ENCODE data around the gene SMG6.
"Not testable (repeated sequence)": the region's sequence is repeated elsewhere in the genome, so short reads cannot be mapped to it uniquely, and the experiment has no call there.

Gene SMG6

DNA sequence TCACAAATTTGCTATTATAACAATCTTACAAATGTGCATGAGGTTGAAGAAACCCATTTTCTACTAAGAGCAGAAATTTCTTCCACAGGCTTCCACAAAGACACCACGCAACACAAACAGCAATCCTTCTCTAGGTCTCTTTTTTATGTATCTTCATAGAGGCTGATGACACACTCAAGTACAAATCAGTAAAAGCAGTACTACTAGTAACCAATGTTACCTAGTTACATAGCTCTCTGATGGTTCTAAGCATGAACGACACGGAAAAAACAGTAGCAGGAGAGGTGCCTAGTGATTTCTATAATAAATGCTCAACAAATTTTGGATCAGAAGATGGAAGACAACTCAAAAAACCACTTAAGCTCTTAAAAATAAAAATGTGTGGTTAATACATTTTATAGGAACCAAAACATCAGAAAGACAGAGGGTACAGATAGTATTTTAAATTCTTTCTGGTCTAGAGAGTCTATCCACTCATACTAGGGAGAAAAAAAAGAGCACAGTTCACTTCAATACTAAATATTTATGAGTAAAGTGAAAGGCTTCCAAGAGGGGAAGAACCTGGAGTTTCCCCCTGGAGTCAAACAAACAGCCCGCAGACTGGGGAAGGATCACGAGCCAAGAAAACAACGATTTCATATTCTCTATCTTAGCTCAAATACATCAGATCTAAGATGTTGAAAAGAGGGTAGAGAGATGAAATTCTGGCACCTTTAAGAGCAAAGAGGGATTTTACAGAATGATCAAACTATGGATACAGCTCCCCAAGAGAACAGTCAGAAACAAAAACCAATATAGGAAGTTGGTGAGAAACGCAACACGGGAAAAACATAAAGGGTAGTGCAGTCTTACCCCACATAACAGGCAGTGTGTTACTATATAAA is 40.2 kb downstream of the SMG6 start:
- no peak for TF ChIP-seq ZFX (IDR thresholded peaks at IDR 0.05; ENCODE audit: borderline replicate concordance)
- TF ChIP-seq, protein P1, sequence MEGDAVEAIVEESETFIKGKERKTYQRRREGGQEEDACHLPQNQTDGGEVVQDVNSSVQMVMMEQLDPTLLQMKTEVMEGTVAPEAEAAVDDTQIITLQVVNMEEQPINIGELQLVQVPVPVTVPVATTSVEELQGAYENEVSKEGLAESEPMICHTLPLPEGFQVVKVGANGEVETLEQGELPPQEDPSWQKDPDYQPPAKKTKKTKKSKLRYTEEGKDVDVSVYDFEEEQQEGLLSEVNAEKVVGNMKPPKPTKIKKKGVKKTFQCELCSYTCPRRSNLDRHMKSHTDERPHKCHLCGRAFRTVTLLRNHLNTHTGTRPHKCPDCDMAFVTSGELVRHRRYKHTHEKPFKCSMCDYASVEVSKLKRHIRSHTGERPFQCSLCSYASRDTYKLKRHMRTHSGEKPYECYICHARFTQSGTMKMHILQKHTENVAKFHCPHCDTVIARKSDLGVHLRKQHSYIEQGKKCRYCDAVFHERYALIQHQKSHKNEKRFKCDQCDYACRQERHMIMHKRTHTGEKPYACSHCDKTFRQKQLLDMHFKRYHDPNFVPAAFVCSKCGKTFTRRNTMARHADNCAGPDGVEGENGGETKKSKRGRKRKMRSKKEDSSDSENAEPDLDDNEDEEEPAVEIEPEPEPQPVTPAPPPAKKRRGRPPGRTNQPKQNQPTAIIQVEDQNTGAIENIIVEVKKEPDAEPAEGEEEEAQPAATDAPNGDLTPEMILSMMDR (IDR thresholded peaks at IDR 0.05), result no peak

DNA sequence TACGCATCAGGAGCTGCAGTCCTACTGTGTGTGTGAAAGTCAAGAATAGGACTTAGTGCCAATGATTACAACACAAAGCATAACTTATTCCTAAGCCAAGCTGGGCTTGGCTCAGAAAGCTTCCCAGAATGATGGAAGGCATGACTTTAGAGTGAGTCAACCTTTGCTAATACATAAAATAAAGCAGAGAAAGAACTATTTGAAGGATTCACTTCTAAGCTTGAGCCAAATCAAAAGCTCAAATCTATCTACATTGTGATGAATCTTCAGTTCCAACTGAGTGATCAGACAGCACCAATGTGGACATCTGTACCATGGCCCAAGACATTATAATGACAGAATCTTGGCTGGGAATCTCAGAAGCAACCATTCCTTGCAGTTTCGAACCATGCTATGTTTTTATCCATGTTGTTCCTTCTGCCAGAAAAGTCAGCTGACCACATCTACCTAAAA is 41.4 kb downstream of the SMG6 start:
- TF ChIP-seq ZFX (IDR thresholded peaks at IDR 0.05; ENCODE audit: borderline replicate concordance), result no peak
- TF ChIP-seq, protein P1 (IDR thresholded peaks at IDR 0.05), result no peak
- no peak overlapping the region for H3K27ac ChIP-seq

More for the DNA sequence above, 40.2 kb downstream of the SMG6 start:
- no peak overlapping the region for H3K27ac ChIP-seq

DNA sequence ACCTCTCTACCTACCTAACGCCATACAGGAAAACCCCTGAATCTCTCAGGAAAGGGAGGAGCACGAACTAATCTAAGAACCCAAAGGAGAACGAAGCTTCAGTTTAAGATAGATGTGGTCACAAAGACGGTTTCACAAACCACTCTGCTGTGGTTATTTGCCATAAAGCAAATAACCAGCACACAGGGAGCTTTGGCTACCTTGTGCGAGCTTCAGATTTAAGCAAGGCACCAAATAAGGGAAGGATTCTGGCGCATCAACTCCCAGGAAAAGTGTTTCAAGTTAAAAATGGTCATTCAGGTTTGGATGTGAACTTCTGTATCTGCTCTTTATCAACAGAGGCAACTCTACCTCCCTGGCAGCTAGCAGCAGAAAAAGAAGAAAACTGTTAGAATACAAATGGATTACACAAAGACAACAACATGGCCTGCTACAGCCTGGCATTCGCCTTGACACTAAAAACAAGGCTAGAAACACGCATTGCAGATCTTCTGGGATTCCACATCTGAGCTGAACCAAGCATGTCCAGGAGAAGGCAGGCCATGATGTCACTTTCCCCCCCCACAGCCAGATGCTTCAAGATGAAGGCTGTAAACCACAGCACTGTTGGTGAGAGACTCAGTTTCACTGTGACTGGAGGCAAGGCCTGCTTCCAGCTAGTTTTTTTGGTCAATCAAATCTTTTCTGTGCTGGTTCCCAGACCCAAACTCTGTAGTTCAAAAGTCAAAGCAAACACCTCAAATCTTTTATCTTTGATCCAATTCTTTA is 43.6 kb downstream of the SMG6 start:
- no peak for TF ChIP-seq ZFX (IDR thresholded peaks at IDR 0.05; ENCODE audit: borderline replicate concordance)
- TF ChIP-seq, protein P1 (IDR thresholded peaks at IDR 0.05), result no peak
- no peak overlapping the region for H3K27ac ChIP-seq

GRCh38 chr17:2258830-2259229 is 44.8 kb downstream of the SMG6 start:
- not testable (repeated sequence) for H3K27ac ChIP-seq

DNA sequence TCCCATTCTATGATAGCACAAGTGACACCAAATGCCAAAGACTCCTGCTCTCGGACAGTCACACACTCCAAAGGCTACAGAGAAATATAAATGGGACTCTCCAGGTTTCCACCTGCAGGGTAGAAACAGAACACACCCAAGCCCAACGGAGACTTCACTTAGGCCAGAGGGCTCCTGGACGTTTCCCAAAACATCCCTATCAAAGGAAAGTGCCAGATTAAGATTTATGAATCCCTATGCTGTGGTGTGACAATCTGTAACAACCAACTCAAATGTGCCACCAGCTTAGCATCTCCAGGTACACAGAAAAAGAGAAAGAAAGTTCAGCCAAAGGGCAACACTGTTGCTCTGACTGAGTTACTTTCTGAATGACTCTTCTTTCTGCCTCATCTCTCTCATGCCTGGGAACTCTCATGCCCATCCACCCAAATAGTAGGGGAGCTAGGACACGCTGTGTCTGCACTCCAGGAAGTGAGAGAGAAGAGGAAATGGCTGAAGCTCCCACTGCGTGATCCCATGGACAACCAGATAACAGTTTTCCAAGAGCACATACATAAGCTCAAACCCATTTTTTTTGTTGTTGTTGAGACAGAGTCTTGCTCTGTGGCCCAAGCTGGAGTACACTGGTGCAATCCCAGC is 49.7 kb downstream of the SMG6 start:
- TF ChIP-seq, protein P1 (IDR thresholded peaks at IDR 0.05), result no peak
- no peak for TF ChIP-seq ZFX (IDR thresholded peaks at IDR 0.05; ENCODE audit: borderline replicate concordance)
- no peak overlapping the region for H3K27ac ChIP-seq

- TF ChIP-seq, protein P1 (IDR thresholded peaks at IDR 0.05), result no peak
- no peak for TF ChIP-seq ZFX (IDR thresholded peaks at IDR 0.05; ENCODE audit: borderline replicate concordance)
- no peak overlapping the region for H3K27ac ChIP-seq
Observed at GRCh38 chr17:2253362-2253761, 50.2 kb downstream of the SMG6 start.

DNA sequence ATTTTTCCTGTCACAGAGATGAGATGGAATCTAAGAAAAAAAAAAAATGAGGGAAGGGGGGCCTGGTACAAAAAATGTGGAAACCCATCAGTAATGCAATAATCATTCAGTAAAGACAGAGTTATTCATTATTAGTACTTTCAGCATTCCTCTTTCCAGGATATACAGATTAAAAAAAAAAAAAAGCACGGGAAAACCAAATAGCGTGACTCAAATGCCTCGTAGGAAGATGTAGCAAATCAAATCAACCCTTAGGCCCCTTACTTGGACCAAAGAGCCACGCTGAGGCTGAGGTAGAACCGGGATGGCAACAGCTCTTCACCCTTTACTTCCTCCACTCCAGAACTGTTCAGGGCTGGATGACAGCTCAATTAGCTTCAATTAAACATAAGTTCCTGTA is 52.5 kb downstream of the SMG6 start:
- TF ChIP-seq ZFX (IDR thresholded peaks at IDR 0.05; ENCODE audit: borderline replicate concordance), result no peak
- TF ChIP-seq, protein P1 (IDR thresholded peaks at IDR 0.05), result no peak
- H3K27ac ChIP-seq, result no peak overlapping the region

All from 22Rv1 (cell line).